K562 (cell line): ENCODE measurements around the gene C1orf74. TPM values are rescaled to one million over a fixed set of nuclear protein-coding genes. Genes with fewer than 3 reads are reported as not detected.

Experiments
- ATAC-seq: fragments of 200-7000 bp; cut with Tn5 transposase; 3 replicates; pipeline ENCODE4 v1.9.1; 2020; ENCODE audit warnings: moderate library complexity
- BruUV-seq: library from RNA; stranded (reverse); fragments of 400-500 nt; replicated peaks from 2 replicates; lab custom pipeline; 2021; lab: Mats Ljungman, UMichigan
- CTCF ChIA-PET: fragments of 300-600 bp; formaldehyde crosslinking; extraction: SDS; loops from one replicate; lab custom pipeline; 2021; ENCODE audit warnings: low intra/inter-chr PET ratio; lab: Yijun Ruan, JAX
- POLR2A ChIA-PET: fragments of 300-600, 350-650 bp; sonication (Branson Sonifier 250); formaldehyde crosslinking; extraction: SDS; loops from one replicate; lab custom pipeline; 2021; ENCODE audit warnings: antibody characterized with exemption, inconsistent platforms; lab: Yijun Ruan, JAX
- DNase-seq, 4 experiments: peaks; one replicate each; pipeline versions ENCODE4 v3.0.0 to v3.0.0-alpha.2; 2011 to 2018; ENCODE audit warnings: low spot score in 3 of 4, mixed read lengths in 3 of 4; ENCODE audit errors: extremely low read depth in 1 of 4
- FAIRE-seq: peaks from 2 replicates; lab custom pipeline; 2011; peaks lifted over from hg19 to GRCh38; lab: Jason Lieb, UNC
- H2AFZ ChIP-seq: 2 replicates; pipeline ENCODE4 v1.6.0; 2011; ENCODE audit warnings: low read depth, low read length, control low read depth, inconsistent platforms
- H3K27ac ChIP-seq: fragments of 200-600 bp; 3 replicates; pipeline ENCODE4 v1.8.0; 2011; ENCODE audit warnings: low read depth, mild to moderate bottlenecking, control low read depth, inconsistent platforms, low read length, moderate library complexity, mixed read lengths; ENCODE audit errors: extremely low read depth
- H3K27me3 ChIP-seq, 2 experiments: fragments of 300-600 bp in 1 of 2; 2 replicates in 1 of 2; 3 replicates in 1 of 2; pipeline versions ENCODE4 v1.6.0 to v1.8.0; 2011; ENCODE audit warnings: inconsistent platforms in 2 of 2, low read length in 2 of 2, mild to moderate bottlenecking in 1 of 2, mixed read lengths in 1 of 2, moderate library complexity in 1 of 2; ENCODE audit not compliant: control insufficient read depth in 2 of 2, insufficient read depth in 2 of 2
- H3K36me3 ChIP-seq: fragments of 300-600 bp; 3 replicates; pipeline ENCODE4 v1.8.0; 2011; ENCODE audit warnings: mild to moderate bottlenecking, low read length, inconsistent platforms; ENCODE audit not compliant: control insufficient read depth, insufficient read depth
- H3K4me1 ChIP-seq, 2 experiments: fragments of 200-600 bp in 1 of 2; replicated peaks in 1 of 2; 2 replicates in 1 of 2; 3 replicates in 1 of 2; pipeline versions ENCODE4 v1.5.1 to v1.8.0; 2011; ENCODE audit warnings: inconsistent platforms in 2 of 2, low read length in 2 of 2, mild to moderate bottlenecking in 1 of 2, mixed read lengths in 1 of 2, moderate library complexity in 1 of 2; ENCODE audit not compliant: control insufficient read depth in 2 of 2, insufficient read depth in 2 of 2
- H3K4me2 ChIP-seq: 2 replicates; pipeline ENCODE4 v1.6.1; 2011; ENCODE audit warnings: low read length, control low read depth, inconsistent platforms, mixed read lengths; ENCODE audit not compliant: insufficient read depth
- H3K4me3 ChIP-seq: fragments of 200-600 bp; sonication (generic), shearing (Covaris generic); 2 replicates; pipeline ENCODE4 v1.5.1; 2016; ENCODE audit warnings: control low read depth, inconsistent platforms
- H3K79me2 ChIP-seq: fragments of 200-600 bp; 3 replicates; pipeline ENCODE4 v1.8.0; 2011; ENCODE audit warnings: low read length, inconsistent platforms; ENCODE audit not compliant: control insufficient read depth, insufficient read depth
- H3K9ac ChIP-seq, 2 experiments: 2 replicates each; pipeline versions ENCODE4 v1.6.0 to v1.6.1; 2011; ENCODE audit warnings: low read depth in 2 of 2, low read length in 2 of 2, control low read depth in 1 of 2, inconsistent platforms in 1 of 2, mild to moderate bottlenecking in 1 of 2, mixed read lengths in 1 of 2; ENCODE audit not compliant: insufficient read depth in 1 of 2
- H3K9me1 ChIP-seq: one replicate; pipeline ENCODE4 v1.6.0; 2011; ENCODE audit warnings: inconsistent platforms, mild to moderate bottlenecking, low read length, moderate library complexity; ENCODE audit not compliant: control insufficient read depth, insufficient read depth
- H3K9me3 ChIP-seq: replicated peaks from 2 replicates; pipeline ENCODE4 v1.5.1; 2011; ENCODE audit warnings: low read depth, low read length, inconsistent platforms; ENCODE audit not compliant: control insufficient read depth, insufficient read depth
- H4K20me1 ChIP-seq: replicated peaks from 2 replicates; pipeline ENCODE4 v1.6.1; 2011; ENCODE audit warnings: low read length, inconsistent platforms, mixed read lengths; ENCODE audit not compliant: control insufficient read depth, insufficient read depth
- BCLAF1 ChIP-seq, 2 experiments: fragments of 450-650 bp in 1 of 2; IDR thresholded peaks; 2 replicates each; pipeline ENCODE4 v1.6.1; 2011 to 2017; ENCODE audit warnings: low read depth in 2 of 2, antibody characterized with exemption in 1 of 2, borderline replicate concordance in 1 of 2, low read length in 1 of 2, mild to moderate bottlenecking in 1 of 2, mixed read lengths in 1 of 2; ENCODE audit not compliant: control insufficient read depth in 1 of 2
- BRF1 ChIP-seq: IDR thresholded peaks from 3 replicates; pipeline ENCODE4 v1.6.1; 2011; ENCODE audit warnings: borderline replicate concordance, mild to moderate bottlenecking; ENCODE audit not compliant: insufficient read length; ENCODE audit errors: extremely low read depth
- C11orf30 ChIP-seq: fragments of 450-650 bp; IDR thresholded peaks from 2 replicates; pipeline ENCODE4 v1.6.1; 2016; ENCODE audit warnings: low read depth, mild to moderate bottlenecking
- RREB1 ChIP-seq: fragments of 250-450 bp; sonication (Bioruptor Pico); IDR thresholded peaks from 2 replicates; pipeline ENCODE4 v1.4.0; 2020
- TEAD2 ChIP-seq: fragments of 450-650 bp; IDR thresholded peaks from 2 replicates; pipeline ENCODE4 v1.6.1; 2016; ENCODE audit warnings: missing genetic modification characterization, control low read depth, missing compliant biosample characterization
- U2AF1 ChIP-seq: fragments of 200-400 bp; formaldehyde crosslinking; optimal IDR thresholded peaks from 2 replicates; pipeline ENCODE3; 2017; ENCODE audit warnings: mild to moderate bottlenecking, low read depth, low read length, moderate library complexity
- ZKSCAN8 ChIP-seq: fragments of 200-800 bp; sonication (Bioruptor generic); IDR thresholded peaks from 2 replicates; pipeline ENCODE4 v1.6.1; 2016; ENCODE audit warnings: missing genetic modification characterization, missing compliant biosample characterization
- ZNF121 ChIP-seq: sonication (generic); formaldehyde crosslinking; conservative IDR thresholded peaks from 2 replicates; pipeline ENCODE4 v1.8.0; 2022; ENCODE audit warnings: missing genetic modification reagents
- WGBS: fragments of 100-300 bp; shearing (Covaris generic); methylation state at CpG from one replicate; pipeline ENCODE4 v1.1.6; 2016; ENCODE audit warnings: low coverage, mixed read lengths; ENCODE audit not compliant: insufficient coverage; ENCODE audit errors: missing lambda C conversion rate; 5-methylcytosine and 5-hydroxymethylcytosine counted together
- in situ Hi-C: fragments of 300-500 bp; cut with MboI; formaldehyde crosslinking; loops from 4 replicates; pipeline ENCODE4 v1.15.0; 2018; ENCODE audit warnings: inconsistent platforms, mixed read lengths
- intact Hi-C: fragments of 100-400 bp; cut with micrococcal nuclease; formaldehyde crosslinking; loops from 2 replicates; pipeline ENCODE4 v1.14.2; 2022
- polyA plus RNA-seq, 8 experiments: library from polyadenylated mRNA; depleted of rRNA in 4 of 8; stranded (reverse) in 5 of 8; unstranded in 3 of 8; fragments of >200 nt; fragmentation: Nextera tagmentation in 2 of 8; fragmentation: Illumina TruSeq in 1 of 8; extraction: Ambion mirVana in 2 of 8; extraction: Trizol in 1 of 8; gene quantifications; 2 replicates each; pipeline versions ENCODE4 v1.2.1 to v1.2.3, GENCODE V29; 2011 to 2014; ENCODE audit warnings: inconsistent platforms in 1 of 8, missing spikeins in 1 of 8
- total RNA-seq, 7 experiments: library from RNA; depleted of rRNA in 6 of 7; stranded (reverse); fragments of >200 nt in 6 of 7; fragmentation: Illumina TruSeq in 2 of 7; extraction: Trizol in 2 of 7; gene quantifications; 2 replicates each; pipeline versions ENCODE4 v1.2.1 to v1.2.3, GENCODE V29; 2011 to 2021; ENCODE audit warnings: low replicate concordance in 1 of 7

Gene C1orf74
- total and polyA plus RNA-seq, 9 of the 15 experiments (the other 6 are each of a cell fraction or from before 2014, with no cell fraction given): 4.0 to 7.6 (median 5.7) TPM

- peaks cover 8 to 13% of the 10 kb centered on the region in 2 experiments; a peak in 4 of 5 replicates for H3K27me3 ChIP-seq
- H3K4me1 ChIP-seq: peaks cover 5 to 7% of the 10 kb centered on the region in 2 experiments; a peak in 4 of 5 replicates
- H3K27ac ChIP-seq: no peak overlapping the region
- DNase-seq (no peak), ATAC-seq (no peak), FAIRE-seq (no peak)
- H3K79me2 ChIP-seq: no peaks in the 10 kb centered on the region
- ChIA-PET CTCF (interaction anchor here (3.2 kb wide), 1 partner anchor 179 kb away, joined by 22 read pairs; no protein-coding TSS in a partner anchor), POLR2A (interaction anchor here (1.1 kb wide), 1 partner anchor 67 kb away, joined by 3 read pairs; no protein-coding TSS in a partner anchor)
- no peak overlapping the region for H2AFZ ChIP-seq
- H3K36me3 ChIP-seq: no peaks in the 10 kb centered on the region
- no peak overlapping the region for H3K4me2 ChIP-seq
- H4K20me1 ChIP-seq: no peaks in the 10 kb centered on the region
- H3K9me1 ChIP-seq: no peaks in the 10 kb centered on the region
- no peaks in the 10 kb centered on the region for H3K9me3 ChIP-seq
- in situ Hi-C loops: no loop called here
- H3K9ac ChIP-seq: no peak overlapping the region
- WGBS: 0% methylated on average over 2 of the region's 2 CpGs
- intact Hi-C loops: loop anchor here (10.0 kb wide), 1 partner anchor 144 kb away; no protein-coding TSS in a partner anchor
- H3K4me3 ChIP-seq: no peak overlapping the region
- BruUV-seq: no TSS peak
- no peak for TF ChIP-seq C11orf30
- TF ChIP-seq RREB1 (CRISPR knock-in tag): no peak
- TF ChIP-seq ZKSCAN8 (CRISPR knock-in tag): no peak
- TF ChIP-seq ZNF121 (CRISPR knock-in tag): no peak
- no peak for TF ChIP-seq BRF1
- TF ChIP-seq BCLAF1 (IDR thresholded peaks at IDR 0.05; ENCODE audit: borderline replicate concordance in 1 of 2, control insufficient read depth in 1 of 2, low read depth in 2 of 2, low read length in 1 of 2): no peak
- TF ChIP-seq TEAD2 (tag): no peak
- no peak for TF ChIP-seq U2AF1
These were observed 35.2 kb downstream of the C1orf74 start for GRCh38 chr1:209749205-209749604.
